SK-N-SH (cell line): ENCODE results near the gene CHML. TPM values are rescaled to one million over a fixed set of nuclear protein-coding genes. Genes with fewer than 3 reads are reported as not detected.
A peak's percentile ranks its signal among the peaks of the same experiment; 100 is the strongest.

Experiments
- CTCF ChIA-PET: fragments of 300-600, 350-600 bp; formaldehyde crosslinking; extraction: SDS; loops from one replicate; lab custom pipeline; 2021; lab: Yijun Ruan, JAX
- POLR2A ChIA-PET: fragments of 350-600 bp; sonication (Branson Sonifier 250); formaldehyde crosslinking; extraction: SDS; loops from one replicate; lab custom pipeline; 2020; ENCODE audit warnings: antibody characterized with exemption, inconsistent platforms; lab: Yijun Ruan, JAX
- DNase-seq: peaks from one replicate; pipeline ENCODE4 v3.0.0; 2012
- H2AFZ ChIP-seq: fragments of 200-600 bp; sonication (generic); 2 replicates; pipeline ENCODE4 v1.8.1; 2016; ENCODE audit warnings: antibody characterized with exemption, mild to moderate bottlenecking, low read depth
- H3F3A ChIP-seq: fragments of 200-600 bp; sonication (generic); replicated peaks from 2 replicates; pipeline ENCODE3; 2016; ENCODE audit warnings: antibody characterized with exemption, mild to moderate bottlenecking; ENCODE audit not compliant: insufficient read depth
- H3K27ac ChIP-seq, 2 experiments: fragments of 200-500 bp in 1 of 2; fragments of 200-600 bp in 1 of 2; sonication (Bioruptor generic) in 1 of 2; sonication (generic), shearing (Covaris generic) in 1 of 2; 2 replicates each; pipeline versions ENCODE4 v1.5.1 to v1.6.1; 2014 to 2016; ENCODE audit warnings: low read depth in 2 of 2, inconsistent platforms in 1 of 2, low read length in 1 of 2, mild to moderate bottlenecking in 1 of 2, mixed read lengths in 1 of 2
- H3K27me3 ChIP-seq: fragments of 200-600 bp; sonication (generic), shearing (Covaris generic); 2 replicates; pipeline ENCODE4 v1.6.1; 2016; ENCODE audit warnings: mixed run types; ENCODE audit not compliant: insufficient read depth
- H3K36me3 ChIP-seq, 2 experiments: fragments of 200-500 bp in 1 of 2; fragments of 200-600 bp in 1 of 2; sonication (Bioruptor generic) in 1 of 2; sonication (generic) in 1 of 2; replicated peaks in 1 of 2; 2 replicates each; pipeline versions ENCODE3 to v1.5.1; 2014 to 2016; ENCODE audit warnings: low read length in 1 of 2, mild to moderate bottlenecking in 1 of 2; ENCODE audit not compliant: insufficient read depth in 2 of 2, control insufficient read depth in 1 of 2
- H3K4me1 ChIP-seq, 2 experiments: fragments of 200-500 bp in 1 of 2; fragments of 200-600 bp in 1 of 2; sonication (Bioruptor generic) in 1 of 2; sonication (generic), shearing (Covaris generic) in 1 of 2; 2 replicates each; pipeline versions ENCODE4 v1.5.1 to v1.6.1; 2014 to 2016; ENCODE audit warnings: low read depth in 1 of 2, low read length in 1 of 2, mixed run types in 1 of 2; ENCODE audit not compliant: insufficient read depth in 2 of 2, control insufficient read depth in 1 of 2
- H3K4me2 ChIP-seq: fragments of 200-600 bp; sonication (generic), shearing (Covaris generic); 2 replicates; pipeline ENCODE4 v1.6.1; 2017; ENCODE audit warnings: mixed run types
- H3K4me3 ChIP-seq, 2 experiments: fragments of 200-500 bp in 1 of 2; fragments of 200-600 bp in 1 of 2; sonication (Bioruptor generic) in 1 of 2; sonication (generic), shearing (Covaris generic) in 1 of 2; 2 replicates each; pipeline versions ENCODE4 v1.5.1 to v1.8.1; 2014 to 2016; ENCODE audit warnings: low read depth in 2 of 2, inconsistent platforms in 1 of 2, low read length in 1 of 2, mild to moderate bottlenecking in 1 of 2, mixed read lengths in 1 of 2, moderate library complexity in 1 of 2
- H3K79me2 ChIP-seq: fragments of 200-600 bp; sonication (generic); 2 replicates; pipeline ENCODE4 v1.8.1; 2017; ENCODE audit warnings: mild to moderate bottlenecking; ENCODE audit not compliant: insufficient read depth
- H3K9ac ChIP-seq: fragments of 200-600 bp; sonication (generic); 2 replicates; pipeline ENCODE4 v1.6.1; 2017; ENCODE audit warnings: mixed run types
- H3K9me2 ChIP-seq: fragments of 200-600 bp; sonication (generic); 2 replicates; pipeline ENCODE4 v1.6.1; 2017; ENCODE audit warnings: mixed run types
- H3K9me3 ChIP-seq: fragments of 200-600 bp; sonication (generic); 2 replicates; pipeline ENCODE4 v1.6.1; 2017; ENCODE audit warnings: mixed run types, mild to moderate bottlenecking, moderate library complexity
- H4K20me1 ChIP-seq: fragments of 200-600 bp; sonication (generic); 2 replicates; pipeline ENCODE4 v1.6.1; 2017; ENCODE audit warnings: mild to moderate bottlenecking, mixed run types; ENCODE audit not compliant: insufficient read depth
- CTCF ChIP-seq: fragments of 200-600 bp; sonication (generic); IDR thresholded peaks from 2 replicates; pipeline ENCODE4 v1.6.1; 2017; ENCODE audit warnings: antibody characterized with exemption, mild to moderate bottlenecking, moderate library complexity
- EP300 ChIP-seq, 2 experiments: IDR thresholded peaks; 2 replicates each; pipeline versions ENCODE4 v1.4.0 to v1.6.1; 2012; ENCODE audit warnings: borderline replicate concordance in 1 of 2, low read depth in 1 of 2, low read length in 1 of 2
- EZH2phosphoT487 ChIP-seq: fragments of 200-600 bp; sonication (generic); IDR thresholded peaks from 2 replicates; pipeline ENCODE4 v1.6.1; 2017; ENCODE audit warnings: low read depth, mixed run types, mild to moderate bottlenecking, antibody characterized with exemption, moderate library complexity, borderline replicate concordance
- FOXJ3 ChIP-seq: sonication (generic); formaldehyde crosslinking; IDR thresholded peaks from 2 replicates; pipeline ENCODE4 v1.5.1; 2020; ENCODE audit warnings: mild to moderate bottlenecking, missing genetic modification reagents
- GABPA ChIP-seq: IDR thresholded peaks from 2 replicates; pipeline ENCODE4 v1.4.0; 2012; ENCODE audit warnings: low read depth, mild to moderate bottlenecking
- GATA2 ChIP-seq: sonication (generic); formaldehyde crosslinking; IDR thresholded peaks from 2 replicates; pipeline ENCODE4 v1.5.0; 2020; ENCODE audit warnings: mild to moderate bottlenecking, missing genetic modification reagents
- JUND ChIP-seq: IDR thresholded peaks from 2 replicates; pipeline ENCODE4 v1.4.0; 2012
- MEF2A ChIP-seq: IDR thresholded peaks from 2 replicates; pipeline ENCODE4 v1.4.0; 2012; ENCODE audit warnings: low read depth, borderline replicate concordance
- NRF1 ChIP-seq: IDR thresholded peaks from 2 replicates; pipeline ENCODE4 v1.6.1; 2012; ENCODE audit warnings: low read depth, mild to moderate bottlenecking, low read length
- RAD21 ChIP-seq: IDR thresholded peaks from 2 replicates; pipeline ENCODE4 v1.6.1; 2012; ENCODE audit warnings: mild to moderate bottlenecking, low read length
- RCOR1 ChIP-seq: fragments of 150-350 bp; IDR thresholded peaks from 2 replicates; pipeline ENCODE4 v1.6.1; 2017; ENCODE audit warnings: antibody characterized with exemption, low read length
- RFX5 ChIP-seq: IDR thresholded peaks from 2 replicates; pipeline ENCODE4 v1.6.1; 2012; ENCODE audit warnings: mild to moderate bottlenecking, improper control_type of control experiment, low read length
- SIN3A ChIP-seq: IDR thresholded peaks from 2 replicates; pipeline ENCODE4 v1.6.1; 2012; ENCODE audit warnings: low read depth, mild to moderate bottlenecking, low read length, moderate library complexity, borderline replicate concordance
- TCF12 ChIP-seq: IDR thresholded peaks from 2 replicates; pipeline ENCODE4 v1.4.0; 2012
- USF1 ChIP-seq: IDR thresholded peaks from 2 replicates; pipeline ENCODE4 v1.4.0; 2012; ENCODE audit warnings: low read depth, borderline replicate concordance
- YY1 ChIP-seq: IDR thresholded peaks from 2 replicates; pipeline ENCODE4 v1.4.0; 2012; ENCODE audit warnings: low read depth, mild to moderate bottlenecking
- ZBTB33 ChIP-seq: IDR thresholded peaks from 2 replicates; pipeline ENCODE4 v1.4.0; 2012; ENCODE audit warnings: low read depth, borderline replicate concordance
- WGBS: methylation state at CpG from one replicate; pipeline ENCODE4 v1.1.6; 2017; ENCODE audit warnings: low lambda C conversion rate; 5-methylcytosine and 5-hydroxymethylcytosine counted together
- polyA plus RNA-seq, 3 experiments: library from polyadenylated mRNA; depleted of rRNA; stranded (reverse); fragments of >200 nt; gene quantifications; 2 replicates each; pipeline ENCODE4 v1.2.3, GENCODE V29; 2012
- TF ChIP-seq, protein P1 (sequence below): fragments of 150-350 bp; IDR thresholded peaks from 2 replicates; pipeline ENCODE4 v1.6.1; 2017; ENCODE audit warnings: antibody characterized with exemption, low read length, low read depth, borderline replicate concordance

CHML gene
- polyA plus RNA-seq, 1 of the 3 experiments (the other 2 are of a cell fraction) = 3.0 TPM

GRCh38 chr1:241606544-241606943, 33.6 kb downstream of the CHML start:
- H3K79me2 ChIP-seq = no peaks in the 10 kb centered on the region
- no peak for DNase-seq
- no peaks in the 10 kb centered on the region for H3K9me2 ChIP-seq
- no peak overlapping the region for H3K4me3 ChIP-seq
- H3K27ac ChIP-seq = no peak overlapping the region
- H3K27me3 ChIP-seq = no peaks in the 10 kb centered on the region
- no peak overlapping the region for H3K9ac ChIP-seq
- no peak for TF ChIP-seq NRF1
- TF ChIP-seq RAD21 = no peak
- TF ChIP-seq ZBTB33 = no peak
- no peak for TF ChIP-seq RFX5
- TF ChIP-seq EP300 (IDR thresholded peaks at IDR 0.05; ENCODE audit: borderline replicate concordance in 1 of 2, low read depth in 1 of 2, low read length in 1 of 2) = no peak
- no peak for TF ChIP-seq GABPA
- no peak for TF ChIP-seq USF1
- TF ChIP-seq, protein P1, sequence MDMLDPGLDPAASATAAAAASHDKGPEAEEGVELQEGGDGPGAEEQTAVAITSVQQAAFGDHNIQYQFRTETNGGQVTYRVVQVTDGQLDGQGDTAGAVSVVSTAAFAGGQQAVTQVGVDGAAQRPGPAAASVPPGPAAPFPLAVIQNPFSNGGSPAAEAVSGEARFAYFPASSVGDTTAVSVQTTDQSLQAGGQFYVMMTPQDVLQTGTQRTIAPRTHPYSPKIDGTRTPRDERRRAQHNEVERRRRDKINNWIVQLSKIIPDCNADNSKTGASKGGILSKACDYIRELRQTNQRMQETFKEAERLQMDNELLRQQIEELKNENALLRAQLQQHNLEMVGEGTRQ = no peak
- TF ChIP-seq YY1 = no peak
- WGBS = 61% methylated on average over 5 of the region's 5 CpGs
- ChIA-PET POLR2A (no interaction called here), CTCF (interaction anchor here (1.4 to 1.8 kb wide), 2 partner anchors 17 to 19 kb away, joined by 4 to 5 read pairs; no protein-coding TSS in a partner anchor)
- H3F3A ChIP-seq = peaks cover 9% of the 10 kb centered on the region
- peaks cover 6 to 11% of the 10 kb centered on the region in 2 experiments; a peak in 3 of 4 replicates for H3K4me1 ChIP-seq
- no peak overlapping the region for H3K4me2 ChIP-seq
- no peaks in the 10 kb centered on the region for H3K36me3 ChIP-seq
- no peak overlapping the region for H2AFZ ChIP-seq
- no peaks in the 10 kb centered on the region for H3K9me3 ChIP-seq
- no peaks in the 10 kb centered on the region for H4K20me1 ChIP-seq

DNA sequence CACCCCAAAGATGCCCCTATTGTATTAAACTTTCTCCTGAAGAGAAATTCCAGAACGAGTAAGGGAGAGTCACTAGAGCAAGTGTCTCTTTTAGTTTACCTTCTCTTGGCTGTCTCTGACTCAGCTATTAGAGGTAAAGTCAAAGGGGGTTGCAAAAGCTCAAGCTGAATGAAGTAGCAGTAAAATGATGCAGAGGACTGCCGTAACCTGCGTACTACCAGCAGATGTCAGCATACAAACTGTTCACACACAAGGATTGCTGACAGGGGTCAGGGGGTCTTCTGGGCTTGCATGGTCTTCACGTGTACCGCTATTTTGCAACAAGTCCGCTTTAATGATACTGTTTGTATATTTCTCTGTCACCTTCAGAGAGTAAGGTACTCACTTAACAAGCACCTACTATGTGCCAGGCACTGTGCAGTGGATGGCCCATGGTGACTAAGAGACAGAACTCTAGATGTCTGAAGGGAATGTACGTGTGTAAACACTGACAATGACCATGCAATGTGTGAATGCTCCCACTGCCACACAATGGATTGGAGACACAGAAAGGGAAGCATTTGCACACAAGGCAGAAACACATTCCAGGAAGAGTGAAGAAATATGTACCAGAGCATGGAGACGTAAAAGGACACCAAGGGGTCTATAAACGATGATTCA, 34.9 kb downstream of the CHML start:
- peaks cover 10% of the 10 kb centered on the region for H3F3A ChIP-seq
- POLR2A ChIA-PET = no interaction called here

More for the DNA sequence above, 34.9 kb downstream of the CHML start:
- 76% methylated on average over 9 of the region's 9 CpGs for WGBS
- TF ChIP-seq MEF2A (no peak), RCOR1 (no peak), USF1 (no peak), TCF12 (no peak), CTCF (peak; percentile 45), SIN3A (no peak), EZH2phosphoT487 (no peak), FOXJ3 (no peak), RAD21 (peak; percentile 26), GATA2 (CRISPR knock-in tag) (no peak), JUND (no peak)
- TF ChIP-seq, all 33 proteins: peak for 2
- H4K20me1 ChIP-seq = no peaks in the 10 kb centered on the region
- peak; percentile 17 for DNase-seq
- no peak overlapping the region for H3K4me2 ChIP-seq
- H3K9me3 ChIP-seq = no peaks in the 10 kb centered on the region
- H3K27ac ChIP-seq = no peak overlapping the region
- H3K4me1 ChIP-seq = peaks cover 6 to 11% of the 10 kb centered on the region in 2 experiments; a peak in 3 of 4 replicates
- CTCF ChIA-PET = interaction anchor here (0.5 to 1.8 kb wide), 10 partner anchors 9 to 873 kb away, joined by 3 to 5 read pairs (median 3); no protein-coding TSS in a partner anchor
- no peaks in the 10 kb centered on the region for H3K36me3 ChIP-seq
- no peak overlapping the region for H2AFZ ChIP-seq
- no peaks in the 10 kb centered on the region for H3K27me3 ChIP-seq
- no peak overlapping the region for H3K9ac ChIP-seq
- no peak overlapping the region for H3K4me3 ChIP-seq
- no peaks in the 10 kb centered on the region for H3K79me2 ChIP-seq
- no peaks in the 10 kb centered on the region for H3K9me2 ChIP-seq
